ENCODE results near the gene LCOR.
A peak's percentile ranks its signal among the peaks of the same experiment; 100 is the strongest.
"Not testable (repeated sequence)": the region's sequence is repeated elsewhere in the genome, so short reads cannot be mapped to it uniquely, and the experiment has no call there.

The LCOR gene

DNA sequence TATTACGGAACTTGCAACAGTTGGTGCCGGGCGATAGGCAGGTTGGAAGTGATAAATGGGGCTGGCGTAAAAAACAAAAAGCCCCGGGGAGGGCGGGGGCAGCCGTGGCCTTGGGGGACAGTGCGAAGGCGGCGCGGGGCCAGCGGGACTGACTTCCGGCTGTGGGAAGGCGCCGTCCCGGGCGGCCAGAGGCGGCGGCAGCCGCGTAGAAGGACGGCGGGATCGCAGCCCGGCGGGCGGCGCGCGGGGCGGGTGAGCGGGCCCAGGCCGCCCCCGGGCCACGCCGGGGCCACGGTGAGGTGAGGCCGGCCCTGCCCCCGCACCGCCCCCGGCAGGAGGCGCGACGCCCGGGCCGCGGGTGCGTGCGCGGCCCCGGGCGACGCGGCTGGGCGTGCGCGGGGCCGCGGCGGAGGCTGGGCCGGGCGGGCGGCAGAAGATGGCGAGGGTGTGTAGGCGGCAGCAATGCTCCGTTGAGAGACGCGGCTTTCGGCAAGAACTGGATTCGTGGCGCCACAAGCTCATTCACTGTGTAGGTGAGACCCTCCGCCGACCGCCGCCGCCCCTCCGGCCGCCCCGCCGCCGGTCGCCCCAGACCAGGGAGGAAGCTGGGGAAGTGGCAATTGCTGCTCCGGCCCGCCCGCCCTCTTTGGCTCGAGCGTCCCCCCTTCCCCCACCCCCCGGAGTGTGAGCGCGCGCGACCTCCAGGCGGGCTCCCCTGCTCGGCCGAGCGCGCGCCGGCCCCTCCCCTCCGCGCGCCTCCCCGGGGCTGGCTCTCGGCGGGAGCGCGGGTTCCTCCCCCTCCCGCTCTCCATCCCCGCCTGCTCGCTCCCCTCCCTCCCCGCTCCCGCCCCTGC, at the start of gene LCOR:
Gene LCOR (plus strand): TSS at position 432 of the 854 bp plus-strand sequence. CDS start 116,760 bp downstream, outside the sequence.
- DNase-seq, result peak; percentile 95

DNA sequence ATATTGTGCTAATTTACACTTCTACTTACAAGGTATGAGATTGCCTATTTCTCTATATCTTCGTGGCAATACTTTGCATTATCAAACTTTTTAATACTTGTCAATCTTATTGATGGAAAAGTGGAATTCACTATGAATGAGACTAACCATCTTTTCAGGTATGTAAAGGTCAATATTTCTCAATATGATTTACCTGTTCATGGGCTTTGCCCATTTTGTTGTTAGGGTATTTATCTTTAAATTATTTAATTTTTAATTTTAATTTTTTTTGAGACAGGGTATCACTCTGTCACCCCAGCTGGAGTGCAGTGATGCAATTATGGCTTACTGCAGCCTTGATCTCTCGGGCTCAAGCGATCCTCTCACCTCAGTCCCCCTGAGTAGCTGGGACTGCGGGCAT, 47.8 kb upstream of the LCOR start:
- no peak for DNase-seq

DNA sequence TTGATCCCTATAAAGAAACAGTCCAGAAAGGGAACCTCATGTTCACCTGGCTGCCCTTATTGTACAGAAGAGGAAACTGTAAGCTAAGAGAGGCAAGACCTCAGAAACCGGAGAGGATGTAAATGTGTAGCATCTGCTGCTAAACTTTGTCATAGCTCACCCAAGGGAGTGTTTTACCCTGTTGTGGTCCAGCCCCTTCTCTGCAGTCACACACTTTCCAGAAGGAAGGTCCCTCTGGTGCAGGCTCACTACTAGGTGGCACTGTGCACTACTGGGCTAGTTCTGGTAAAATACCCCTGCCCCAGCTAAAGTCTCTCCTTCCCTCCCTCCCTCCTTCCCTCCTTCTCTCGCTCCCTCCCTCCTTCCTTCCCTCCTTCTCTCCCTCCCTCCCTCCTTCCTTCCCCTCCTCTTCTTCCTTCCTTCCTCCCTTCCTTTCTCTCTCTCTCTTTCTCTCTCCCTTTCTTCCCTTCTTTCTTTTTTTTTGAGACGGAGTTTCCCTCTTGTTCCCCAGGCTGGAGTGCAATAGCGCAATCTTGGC, 42.5 kb upstream of the LCOR start:
- peak; percentile 35 for DNase-seq

DNA sequence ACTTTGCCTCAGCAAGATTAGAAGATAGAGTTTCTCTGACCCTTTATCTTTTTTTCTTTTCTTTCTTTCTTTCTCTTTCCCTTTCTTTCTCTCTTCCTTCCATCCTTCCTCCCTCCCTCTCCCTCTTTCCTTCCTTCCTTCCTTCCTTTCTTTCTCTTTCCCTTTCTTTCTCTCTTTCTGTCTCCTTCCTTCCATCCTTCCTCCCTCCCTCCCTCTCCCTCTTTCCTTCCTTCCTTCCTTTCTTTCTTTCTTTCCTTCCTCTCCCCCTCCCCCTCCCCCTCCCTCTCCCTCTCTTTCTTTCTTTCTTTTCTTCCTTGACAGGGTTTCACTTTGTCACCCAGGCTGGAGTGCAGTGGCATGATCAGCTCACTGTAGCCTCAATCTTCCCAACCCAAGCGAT, 40.2 kb upstream of the LCOR start:
- DNase-seq, result no peak

DNA sequence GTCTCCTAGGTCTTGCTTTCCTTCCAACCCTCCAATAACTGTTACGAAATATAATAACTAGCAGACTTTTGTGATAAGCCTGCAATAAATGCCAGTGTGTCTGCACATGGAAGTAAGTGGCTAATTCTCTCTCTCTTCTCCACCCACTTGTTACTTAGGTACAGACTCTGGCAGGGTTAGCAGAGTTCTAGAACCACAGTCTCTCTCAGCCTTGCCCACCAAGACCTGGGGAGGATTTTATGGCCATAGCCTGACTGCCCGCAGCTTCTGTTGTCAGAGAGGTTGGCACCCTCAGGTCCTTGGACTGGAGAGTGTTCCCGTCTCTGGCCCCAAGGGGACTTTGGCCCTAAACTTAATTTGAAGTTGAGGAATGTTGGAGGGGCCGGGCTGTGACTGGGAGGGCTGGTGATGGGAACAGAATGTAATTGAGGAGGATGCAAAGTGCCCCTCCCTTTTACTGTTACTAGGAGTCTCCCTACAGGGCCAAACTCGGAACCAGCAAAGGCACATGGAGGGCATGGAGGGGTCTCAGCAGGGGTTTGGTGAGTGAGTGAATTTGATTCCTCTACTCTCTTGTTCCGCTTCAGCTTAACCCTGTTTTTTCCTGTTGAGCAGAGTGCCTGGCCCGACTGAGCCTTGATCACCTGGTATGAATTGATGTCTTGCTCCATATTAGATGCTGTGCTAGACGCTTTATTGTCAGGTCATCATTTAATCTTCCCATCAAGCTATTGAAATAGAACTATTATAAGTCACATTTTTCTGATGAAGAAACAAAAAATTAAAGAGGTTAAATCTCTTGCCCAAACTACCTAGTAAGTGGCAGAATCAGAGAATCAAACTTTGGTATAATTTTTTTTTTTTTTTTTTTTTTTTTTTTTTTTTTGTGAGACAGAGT, 37.0 kb upstream of the LCOR start:
- DNase-seq, result no peak

DNA sequence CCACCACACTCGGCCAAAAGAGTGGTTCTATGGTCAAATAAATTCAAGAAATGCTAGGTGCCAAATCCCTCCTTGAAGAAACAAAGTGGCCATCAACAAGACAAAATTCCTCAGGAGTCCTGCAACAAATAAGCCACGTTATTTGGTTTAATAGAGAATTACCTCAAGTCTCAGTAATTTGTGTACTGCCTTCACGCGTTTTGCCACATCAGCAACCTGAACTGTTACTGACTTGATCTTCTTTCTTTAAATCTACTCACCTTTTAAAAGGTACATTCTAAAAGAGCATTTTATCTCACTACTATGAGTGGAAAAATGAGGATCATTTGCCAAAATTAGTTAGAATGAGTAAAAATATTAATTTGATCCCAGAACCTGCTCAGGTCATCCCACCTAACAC, 34.6 kb upstream of the LCOR start:
- DNase-seq, result no peak

DNA sequence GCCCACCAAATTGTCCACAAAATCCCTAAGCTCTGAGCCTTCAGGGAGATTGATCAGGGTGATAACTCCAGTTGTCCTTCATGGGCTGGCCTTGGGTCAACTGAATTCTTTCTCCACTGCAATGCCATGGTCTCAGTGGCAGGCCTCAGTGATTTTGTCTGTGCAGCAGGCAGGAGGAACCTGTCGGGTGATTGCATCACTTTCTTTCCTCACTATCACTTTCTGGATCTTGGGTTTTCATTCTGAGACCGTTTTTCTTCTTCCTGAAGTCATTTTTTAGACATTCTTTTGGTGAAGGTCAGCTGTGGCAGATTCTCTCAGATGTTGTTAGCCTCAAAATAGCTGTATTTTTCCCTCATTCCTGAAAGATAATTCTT, 28.8 kb upstream of the LCOR start:
- DNase-seq, result no peak

DNA sequence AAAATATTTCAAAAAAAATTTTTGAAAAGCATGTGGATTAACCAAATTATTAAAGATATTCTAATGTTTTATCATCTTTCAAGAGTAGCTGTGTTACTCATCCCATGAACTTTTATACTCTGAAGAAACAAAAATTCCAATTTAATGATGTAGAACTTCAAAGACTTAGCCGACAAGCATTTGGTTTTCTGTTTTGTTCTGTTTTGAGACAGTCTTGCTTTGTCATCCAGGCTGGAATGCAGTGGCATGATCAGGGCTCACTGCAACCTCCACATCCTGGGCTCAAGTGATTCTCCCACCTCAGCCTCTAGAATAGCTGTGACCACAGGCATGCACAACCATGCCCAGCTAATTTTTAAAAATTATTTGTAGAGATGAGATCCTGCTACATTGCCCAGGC, 17.8 kb upstream of the LCOR start:
- DNase-seq, result no peak

DNA sequence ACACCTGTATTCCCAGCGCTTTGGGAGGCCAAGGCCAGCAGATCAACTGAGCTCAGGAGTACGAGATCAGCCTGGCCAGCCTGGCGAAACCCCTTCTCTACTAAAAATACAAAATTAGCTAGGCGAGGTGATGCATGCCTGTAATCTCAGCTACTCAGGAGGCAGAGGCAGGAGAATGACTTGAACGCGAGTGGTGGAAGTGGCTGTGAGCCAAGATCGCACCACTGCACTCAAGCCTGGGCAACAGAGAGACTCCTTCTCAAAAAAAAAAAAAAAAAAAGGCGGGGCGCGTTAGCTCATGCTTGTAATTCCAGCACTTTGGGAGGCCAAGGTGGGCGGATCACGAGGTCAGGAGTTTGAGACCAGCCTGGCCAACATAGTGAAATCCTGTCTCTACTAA, 13.1 kb upstream of the LCOR start:
- not testable (repeated sequence) for DNase-seq

DNA sequence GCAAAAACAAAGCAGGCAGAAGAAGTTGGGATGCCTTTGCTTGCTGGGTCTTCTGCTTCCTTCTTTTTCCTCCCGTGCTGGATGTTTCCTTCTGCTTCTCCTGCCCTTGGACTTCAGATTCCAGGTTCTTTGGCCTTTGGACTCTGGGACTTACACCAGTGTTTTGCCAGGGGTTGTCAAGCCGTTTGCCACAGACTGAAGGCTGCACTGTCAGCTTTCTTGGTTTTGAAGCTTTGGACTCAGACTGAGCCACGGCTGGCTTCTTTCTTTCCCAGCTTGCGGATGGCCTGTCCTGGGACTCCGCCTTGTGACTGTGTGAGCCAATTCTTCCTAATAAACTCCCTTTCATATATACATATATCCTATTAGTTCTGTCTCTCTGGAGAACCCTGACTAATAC, 11.3 kb upstream of the LCOR start:
- DNase-seq, result no peak

DNA sequence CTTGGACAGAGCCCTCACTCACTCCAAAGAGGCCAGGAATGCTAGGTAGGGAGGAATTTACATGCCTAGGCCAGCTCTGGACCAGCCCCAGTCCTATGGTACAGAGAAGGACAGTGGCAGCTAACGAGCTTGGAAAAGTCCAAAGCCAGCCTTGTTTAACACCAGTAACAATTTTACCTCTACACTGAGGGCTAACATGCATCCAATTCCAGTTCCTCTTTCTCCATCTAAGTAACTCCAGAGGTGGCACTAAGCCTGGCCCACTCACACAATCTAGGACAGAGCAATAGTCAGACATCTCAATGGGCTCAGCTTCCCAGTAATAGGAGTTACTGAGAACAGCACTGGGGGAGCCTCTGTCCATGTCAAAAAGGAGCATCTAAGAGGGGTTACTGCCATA, 5.7 kb upstream of the LCOR start:
- DNase-seq, result no peak

DNA sequence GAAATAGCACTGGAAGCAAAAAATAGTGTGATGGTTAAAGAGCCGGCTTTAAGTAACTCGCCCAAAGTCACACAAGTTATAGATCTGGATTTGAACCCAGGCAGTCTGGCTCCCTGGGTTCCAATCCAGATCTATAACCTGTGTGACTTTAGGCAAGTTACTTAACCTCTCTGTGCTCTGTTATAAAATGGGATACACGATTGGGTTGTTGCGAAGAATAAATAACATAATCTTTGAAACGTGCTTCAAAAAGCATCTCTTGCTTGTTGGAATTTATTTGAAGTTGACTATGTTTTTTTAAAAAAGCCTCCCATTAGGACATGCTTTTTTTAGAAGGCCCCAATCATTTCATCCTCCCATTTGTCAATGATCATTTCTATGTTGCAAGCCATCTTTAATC, 3.5 kb upstream of the LCOR start:
- no peak for DNase-seq

DNA sequence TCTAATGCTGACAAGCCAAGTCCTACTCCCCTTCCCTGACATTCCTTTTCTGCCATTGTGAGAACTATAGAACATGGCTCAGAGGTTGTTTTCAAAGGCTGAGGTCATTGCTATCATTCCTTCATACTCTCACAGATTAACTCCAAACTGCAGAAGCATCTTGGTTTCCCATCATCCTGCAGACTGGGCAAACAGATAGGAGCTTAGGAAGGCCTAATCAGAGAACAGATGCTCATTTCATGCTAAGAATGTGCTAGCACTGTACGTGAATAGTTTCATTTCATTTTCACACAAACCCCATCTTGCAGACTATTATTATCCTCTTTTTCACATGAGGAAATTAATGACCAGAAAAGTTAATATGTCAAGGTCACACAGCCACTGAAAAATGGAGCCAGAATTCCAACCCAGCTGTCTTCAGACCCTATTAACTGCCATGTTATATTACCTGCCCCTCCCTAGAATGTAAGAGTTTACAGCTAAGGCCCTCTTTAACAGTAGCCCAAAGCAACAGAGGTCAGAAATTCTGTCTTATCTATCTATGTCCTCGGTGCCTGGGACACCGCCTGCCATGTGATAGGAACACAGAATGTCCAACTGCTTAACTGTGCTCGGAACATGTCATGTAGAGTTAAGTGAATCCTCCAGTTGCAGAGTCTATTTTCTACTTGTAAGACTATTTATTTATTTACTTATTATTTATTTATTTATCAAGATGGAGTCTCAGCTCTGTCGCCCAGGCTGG, 2.9 kb upstream of the LCOR start:
- no peak for DNase-seq

DNA sequence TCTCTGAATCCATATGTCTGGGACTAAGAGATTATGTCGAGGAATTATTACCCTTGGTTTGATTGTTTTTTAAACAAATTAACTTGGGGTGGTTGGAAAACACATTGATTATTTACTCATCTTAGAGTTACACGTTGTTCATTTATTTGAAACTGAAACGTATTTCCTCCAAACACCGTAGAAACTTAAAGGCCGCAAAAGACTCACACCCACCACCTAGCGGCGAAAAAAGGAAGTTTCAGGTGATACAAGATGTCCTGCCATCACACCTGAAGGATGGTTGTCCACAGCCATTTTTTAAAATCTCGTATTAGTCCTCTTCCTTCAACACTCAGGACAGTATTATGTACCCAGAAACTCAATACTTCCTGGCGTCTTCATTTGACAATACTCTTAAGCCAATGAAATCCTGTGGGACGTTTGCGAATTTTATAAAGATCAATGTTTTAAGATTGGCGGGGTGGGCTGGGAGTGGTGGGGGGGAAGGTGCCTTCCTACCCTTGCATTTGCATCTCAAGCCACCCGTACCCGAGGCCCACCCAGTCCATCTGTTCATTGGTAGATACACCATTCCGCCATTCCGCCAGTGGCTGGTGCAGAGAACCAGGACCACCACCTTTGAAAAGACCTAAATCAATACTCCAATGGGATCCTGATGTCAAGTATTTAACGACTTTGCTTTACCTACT, 1.4 kb upstream of the LCOR start:
- DNase-seq, result peak; percentile 57

DNA sequence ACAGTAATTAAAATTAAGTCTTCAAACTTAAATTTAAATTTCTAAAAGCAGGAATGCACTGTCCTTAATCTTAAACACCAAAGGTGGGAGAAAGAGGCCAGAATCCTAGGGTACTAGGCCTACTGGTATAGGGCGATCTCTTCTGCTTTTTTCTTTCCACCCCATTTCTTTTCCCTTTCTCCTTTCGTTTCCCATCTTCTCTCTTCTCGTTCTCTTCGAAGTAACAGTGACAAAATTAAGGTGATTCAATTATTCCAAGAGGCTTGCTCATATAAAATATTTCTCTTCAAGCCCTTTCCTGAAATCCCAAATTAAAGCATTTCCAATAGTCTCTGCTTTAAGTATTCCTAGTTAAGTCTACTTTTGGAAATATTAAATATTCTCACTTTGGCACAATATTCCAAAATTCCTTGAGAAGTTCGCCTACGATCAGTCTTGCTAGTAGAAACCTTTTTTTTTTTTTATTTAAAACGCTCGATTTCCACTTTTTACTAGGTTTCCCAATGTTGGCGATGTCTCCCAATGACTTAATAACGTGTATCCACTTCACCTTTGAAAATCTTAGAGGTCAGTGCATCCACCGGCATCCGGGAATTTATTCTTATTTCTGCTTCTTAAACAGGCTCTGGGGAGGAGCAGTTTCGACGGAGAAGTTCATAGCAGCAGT, 765 bp upstream of the LCOR start:
- no peak for DNase-seq

DNA sequence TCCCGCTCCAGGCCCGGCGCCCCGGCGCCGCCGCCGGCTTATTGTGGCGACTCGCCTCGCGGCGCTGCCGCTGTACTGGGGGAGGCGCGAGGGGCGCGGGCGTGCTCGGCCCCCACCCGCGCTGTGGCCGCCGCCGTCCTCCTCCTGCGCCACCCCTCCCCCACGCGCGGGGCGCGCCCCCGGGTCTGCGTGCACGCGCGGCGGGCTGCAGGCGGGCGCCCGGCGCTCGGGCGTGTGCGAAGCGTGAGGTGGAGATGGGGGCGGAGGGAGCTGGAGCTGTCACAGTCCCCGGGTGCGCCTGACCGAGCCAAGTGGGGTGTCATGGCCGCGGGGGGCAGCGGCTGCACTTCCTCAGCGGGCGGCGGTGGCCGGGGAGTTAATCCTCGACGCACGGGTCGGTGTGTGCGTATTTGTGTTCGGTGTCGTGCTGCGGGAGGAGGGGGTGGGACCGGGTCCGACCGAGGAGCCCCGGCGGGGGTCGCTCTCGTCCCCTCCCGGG, 672 bp downstream of the LCOR start:
- no peak for DNase-seq

DNA sequence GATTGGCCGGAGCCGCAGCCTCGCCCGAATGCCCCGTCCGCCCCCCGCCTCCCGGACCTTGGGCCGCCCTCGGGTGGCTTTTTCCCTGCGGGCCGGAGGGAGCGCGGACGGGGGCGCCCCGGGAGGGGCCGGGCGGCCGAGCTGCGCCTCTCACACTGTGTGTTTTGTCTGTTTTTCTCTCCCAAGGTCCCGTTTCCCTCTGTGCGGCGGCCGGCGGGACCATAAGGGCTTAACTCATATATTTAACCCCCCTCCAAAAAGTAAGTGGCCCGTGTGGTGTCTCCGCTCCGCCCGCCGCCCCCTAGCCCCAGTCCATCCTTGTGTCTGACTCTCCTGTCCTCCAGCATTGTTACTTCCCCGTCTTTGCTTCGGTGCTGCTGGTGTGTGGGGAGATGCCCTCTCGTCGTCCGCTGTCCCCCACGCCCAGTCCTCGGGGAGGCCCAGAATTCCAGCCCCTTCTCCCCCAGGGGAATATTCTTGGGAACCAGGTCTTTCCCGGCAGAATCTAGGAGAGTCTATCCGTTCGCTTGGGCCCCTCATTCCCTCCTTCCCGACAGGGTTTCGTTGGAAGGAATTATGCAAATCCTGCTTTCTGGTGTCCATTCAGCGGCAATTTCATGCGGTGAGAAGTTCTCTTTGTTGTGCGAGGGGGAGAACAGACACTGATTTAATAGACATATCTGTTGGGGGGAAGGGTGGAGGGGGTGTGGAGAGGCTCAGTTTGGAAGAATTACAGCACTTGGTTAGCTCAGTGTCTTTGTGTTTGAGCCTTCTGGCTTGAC, 1.3 kb downstream of the LCOR start:
- peak; percentile 41 for DNase-seq

DNA sequence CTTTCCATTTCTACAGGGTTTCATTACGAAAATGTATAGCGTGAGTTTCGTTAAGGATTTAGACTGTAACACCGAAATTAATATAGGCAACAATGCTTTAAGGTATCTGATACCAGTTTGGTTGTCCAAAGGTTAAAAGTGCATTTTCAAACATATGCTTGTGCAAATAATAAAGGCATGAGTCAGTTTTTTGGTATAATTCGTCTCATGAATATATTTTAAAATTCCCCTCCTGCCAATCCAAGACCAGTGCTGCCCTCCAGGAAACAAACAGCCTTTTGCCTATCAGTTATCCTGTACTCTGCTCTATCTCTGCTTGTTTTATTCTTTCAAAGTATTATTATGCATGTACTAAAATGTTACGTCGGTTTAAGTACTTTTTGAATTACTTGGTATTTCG, 2.0 kb downstream of the LCOR start:
- no peak for DNase-seq

DNA sequence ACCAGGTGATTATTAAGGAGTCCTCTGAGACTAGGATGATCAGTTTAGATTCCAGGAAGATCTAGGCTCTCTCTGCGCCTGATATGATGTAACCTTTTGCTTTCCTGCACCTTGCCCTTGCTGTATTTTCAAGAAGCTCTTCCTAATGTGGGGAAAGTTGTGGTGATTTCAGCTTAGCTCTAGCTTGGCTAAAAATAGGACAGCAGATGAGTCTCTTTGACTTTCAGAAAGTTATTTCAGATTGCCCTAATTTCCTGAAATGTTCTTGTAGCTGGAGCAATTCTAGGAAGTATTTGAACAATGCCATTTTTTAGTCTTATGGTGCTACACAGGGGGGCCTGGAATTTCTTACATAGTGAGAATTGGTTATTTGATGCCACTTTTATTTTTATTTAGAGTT, 3.8 kb downstream of the LCOR start:
- no peak for DNase-seq

DNA sequence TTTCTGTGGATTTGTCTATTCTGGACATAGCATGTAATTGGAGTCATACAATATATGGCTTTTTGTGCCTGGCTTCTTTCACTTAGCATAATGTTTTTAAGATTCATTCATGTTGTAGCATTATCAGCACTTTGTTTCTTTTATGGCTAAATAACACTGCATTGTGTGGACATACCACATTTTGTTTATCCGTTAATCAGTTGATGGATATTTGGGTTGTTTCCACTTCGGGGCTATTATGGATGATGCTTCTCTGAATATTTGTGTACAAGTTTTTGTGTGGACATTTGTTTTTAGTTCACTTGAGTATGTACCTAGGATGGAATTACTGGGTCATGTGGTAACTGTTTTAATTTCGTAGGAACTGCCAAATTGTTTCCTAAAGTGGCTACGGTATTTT, 6.4 kb downstream of the LCOR start:
- no peak for DNase-seq

All from right hindlimb (tissue), 1 donor.